ENCODE measurements around the gene FLII.
"Not testable (repeated sequence)": the region's sequence is repeated elsewhere in the genome, so short reads cannot be mapped to it uniquely, and the experiment has no call there.

The FLII gene

DNA sequence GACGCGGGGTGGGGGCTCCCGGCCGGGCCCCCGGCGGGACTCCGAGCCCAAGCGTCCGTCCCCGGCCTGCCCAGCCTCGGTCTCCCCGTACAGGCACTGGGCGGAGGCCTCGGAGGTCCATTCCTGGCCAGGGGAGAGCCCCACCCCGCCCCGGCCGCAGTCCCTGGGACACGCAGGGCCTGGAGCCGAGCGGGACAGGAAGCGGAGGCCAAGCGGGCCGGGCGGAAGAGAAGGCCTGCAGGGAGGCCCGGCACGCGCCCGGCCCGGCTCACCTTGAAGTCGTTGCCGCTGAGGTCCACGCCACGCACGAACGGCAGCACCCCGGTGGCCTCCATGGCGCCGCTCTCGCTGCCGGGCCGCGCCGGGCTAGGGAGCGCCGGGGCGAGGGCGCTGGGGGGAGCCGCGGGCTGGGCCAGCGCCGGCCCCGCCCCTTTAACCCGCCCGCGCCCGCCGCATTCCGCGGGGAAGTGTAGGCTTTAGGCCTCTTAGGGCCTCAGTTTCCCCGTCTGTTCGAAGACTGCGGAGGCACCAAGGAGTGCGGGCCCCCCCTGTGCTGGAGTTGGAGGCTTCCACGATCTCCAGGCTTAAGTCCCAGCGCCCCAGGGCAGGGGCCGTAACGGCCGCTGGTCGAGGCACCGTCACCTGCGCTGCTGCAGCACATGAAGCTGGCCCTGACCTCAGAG lies at the start of gene FLII:
FLII (minus strand) TSS at position 383 of the 683 bp plus-strand sequence; CDS start at position 335, 48 bp downstream.
- DNase-seq (ENCODE audit: low spot score), result peak; percentile 74

DNA sequence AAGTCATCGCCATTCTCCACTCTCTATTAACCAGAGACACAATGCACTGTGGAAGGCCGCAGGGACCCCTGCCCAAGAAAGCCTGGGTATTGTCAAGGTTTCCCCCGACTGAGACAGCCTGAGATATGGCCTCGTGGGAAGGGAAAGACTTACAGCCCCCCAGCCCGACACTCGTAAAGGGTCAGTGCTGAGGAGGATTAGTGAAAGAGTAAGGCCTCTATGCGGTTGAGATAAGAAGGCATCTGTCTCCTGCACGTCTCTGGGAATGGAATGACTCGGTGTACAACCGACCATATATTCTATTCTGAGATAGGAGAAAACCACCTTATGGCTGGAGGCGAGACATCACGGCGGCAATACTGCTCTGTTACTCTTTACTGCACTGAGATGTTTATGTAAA lies 44.7 kb upstream of the FLII start:
- not testable (repeated sequence) for DNase-seq (ENCODE audit: low spot score)

DNA sequence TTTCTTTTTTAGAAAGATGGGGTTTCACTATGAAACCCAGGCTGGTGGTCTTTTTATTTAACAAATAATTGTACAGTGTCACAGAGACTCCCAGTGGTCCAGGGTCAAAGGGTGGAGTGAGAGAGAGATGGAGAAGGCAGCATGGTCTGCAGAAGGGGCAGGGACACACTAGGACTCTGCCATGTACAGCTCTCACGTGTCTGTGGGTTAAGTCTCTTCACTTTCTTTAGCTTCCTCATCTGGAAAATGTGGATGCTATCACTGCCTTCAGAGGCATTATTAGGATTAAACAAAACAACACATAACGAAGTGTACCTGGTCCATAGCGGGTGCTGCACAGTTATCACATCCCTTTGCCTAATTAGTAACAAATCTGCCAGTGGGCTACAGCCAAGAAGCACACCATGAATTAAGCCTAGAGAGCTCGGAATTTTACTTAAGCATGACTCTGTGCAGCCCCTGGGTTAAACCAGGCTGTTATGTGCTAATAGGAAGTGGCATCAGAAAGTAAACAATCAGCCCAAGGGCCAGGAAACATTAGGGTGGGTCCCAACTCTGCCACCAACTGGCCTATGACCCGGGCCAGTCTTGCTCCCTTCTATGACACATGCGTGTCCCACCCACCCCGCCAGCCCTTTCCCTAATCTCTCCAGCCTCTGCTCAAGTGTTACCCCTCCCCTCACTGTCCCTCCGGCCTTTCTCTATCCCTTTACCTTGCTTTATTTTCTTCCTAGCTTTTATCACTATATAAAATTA lies 42.4 kb upstream of the FLII start:
- no peak for DNase-seq (ENCODE audit: low spot score)

DNA sequence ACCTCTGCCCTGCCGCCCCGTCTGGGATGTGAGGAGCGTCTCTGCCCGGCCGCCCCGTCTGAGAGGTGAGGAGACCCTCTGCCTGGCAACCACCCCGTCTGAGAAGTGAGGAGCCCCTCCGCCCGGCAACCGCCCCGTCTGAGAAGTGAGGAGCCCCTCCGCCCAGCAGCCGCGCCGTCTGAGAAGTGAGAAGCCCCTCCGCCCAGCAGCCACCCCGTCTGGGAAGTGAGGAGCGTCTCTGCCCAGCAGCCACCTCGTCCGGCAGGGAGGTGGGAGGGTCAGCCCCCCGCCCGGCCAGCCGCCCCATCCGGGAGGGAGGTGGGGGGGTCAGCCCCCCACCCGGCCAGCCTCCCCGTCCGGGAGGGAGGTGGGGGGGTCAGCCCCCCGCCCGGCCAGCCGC lies 39.5 kb upstream of the FLII start:
- DNase-seq (ENCODE audit: low spot score), result not testable (repeated sequence)

DNA sequence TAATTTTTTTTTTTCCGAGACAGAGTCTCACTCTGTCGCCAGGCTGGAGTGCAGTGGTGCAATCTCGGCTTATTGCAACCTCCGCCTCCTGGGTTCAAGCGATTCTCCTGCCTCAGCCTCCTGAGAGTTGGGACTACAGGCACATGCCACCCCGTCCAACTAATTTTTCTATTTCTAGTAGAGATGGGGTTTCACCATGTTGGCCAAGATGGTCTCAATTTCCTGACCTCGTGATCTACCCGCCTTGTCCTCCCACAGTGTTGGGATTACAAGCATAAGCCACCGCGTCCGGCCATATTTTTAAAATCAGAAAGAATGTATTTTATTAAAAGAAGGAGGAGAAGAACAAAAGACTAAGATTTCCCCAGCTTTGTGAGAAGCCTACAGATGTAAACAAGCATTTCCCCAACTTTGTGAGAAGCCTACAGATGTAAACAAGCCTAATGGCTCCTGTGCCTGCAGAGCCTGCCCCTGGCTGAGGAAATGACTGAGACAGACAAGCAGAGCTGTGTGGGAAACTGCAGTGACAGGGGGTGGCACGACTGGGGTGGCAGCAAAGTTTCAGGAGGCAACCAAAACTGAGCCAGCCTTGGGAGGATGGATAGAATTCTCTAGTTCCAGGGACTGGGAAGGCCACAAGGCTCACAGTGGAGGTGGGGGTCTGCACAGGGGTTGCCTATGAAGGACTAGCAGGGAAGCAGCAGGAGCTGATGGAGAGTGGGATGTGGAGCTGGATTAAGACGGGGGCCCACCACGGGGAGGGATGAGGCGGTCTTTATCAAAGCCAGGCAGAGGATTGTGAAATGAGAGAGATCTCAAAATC lies 33.4 kb upstream of the FLII start:
- no peak for DNase-seq (ENCODE audit: low spot score)

DNA sequence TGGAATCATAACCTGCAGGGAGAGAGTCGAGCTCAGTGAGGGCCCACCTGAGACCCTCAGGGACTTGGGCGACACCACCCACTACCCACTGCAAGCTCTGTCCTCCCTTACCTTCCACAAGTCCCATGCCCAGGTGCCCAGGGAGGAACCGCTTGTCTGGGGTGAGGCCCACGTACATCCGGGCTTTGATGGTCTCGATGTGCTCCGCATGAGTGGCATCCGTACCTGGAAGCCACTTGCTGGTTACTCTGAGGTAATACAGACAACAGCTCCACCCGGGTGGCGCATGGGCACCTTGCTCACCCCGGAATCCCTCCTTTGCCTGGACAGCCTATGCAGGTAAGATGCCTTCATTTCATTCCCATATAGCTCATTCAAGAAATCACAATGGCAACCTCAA lies 26.8 kb upstream of the FLII start:
- DNase-seq (ENCODE audit: low spot score), result no peak

DNA sequence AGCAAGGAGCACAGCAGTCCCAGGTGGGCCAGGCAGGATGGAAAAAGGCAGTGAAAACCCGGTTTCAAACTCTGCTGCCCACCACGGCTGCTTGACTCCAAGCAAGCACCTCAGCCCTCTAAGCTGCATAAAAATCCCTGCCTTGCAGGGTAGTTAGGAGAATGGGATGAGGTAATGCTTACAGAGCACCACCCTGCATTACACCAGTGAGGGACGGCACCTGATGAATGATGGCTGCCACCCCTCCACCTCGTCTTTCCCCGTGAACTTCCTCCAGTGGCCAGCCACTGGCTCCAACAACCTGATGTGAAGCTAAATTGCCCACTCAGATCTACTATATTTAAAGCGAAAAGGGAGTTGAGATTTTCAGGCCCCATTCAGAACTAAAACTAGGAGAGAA lies 23.2 kb upstream of the FLII start:
- DNase-seq (ENCODE audit: low spot score), result no peak

DNA sequence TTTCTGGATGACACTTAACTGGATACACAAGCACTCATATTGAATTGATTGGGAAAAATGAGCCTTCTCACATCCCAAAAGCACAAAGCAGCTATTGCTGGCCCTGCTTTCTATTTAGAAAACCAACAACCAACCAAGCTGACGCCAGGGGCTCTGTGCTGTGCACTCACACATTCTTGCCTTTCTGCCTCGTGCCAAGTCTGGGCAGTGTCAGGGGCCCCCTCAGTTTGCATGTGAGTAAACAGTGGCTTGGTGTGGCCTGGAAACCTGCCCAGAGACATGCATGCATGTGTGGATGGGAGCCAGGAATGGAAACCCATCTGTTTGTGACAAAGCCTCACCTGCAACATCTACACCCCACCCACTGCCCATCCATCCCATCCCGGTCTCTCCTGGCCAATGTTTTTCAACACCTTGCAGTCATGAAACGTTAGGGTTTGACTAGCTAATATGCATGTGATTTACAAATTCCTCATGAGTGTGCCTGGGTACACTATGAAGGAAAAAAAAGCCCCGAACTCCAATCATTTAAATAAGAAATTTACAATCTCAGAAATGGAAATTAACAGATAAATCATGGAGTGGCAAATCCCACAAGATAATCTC lies 22.3 kb upstream of the FLII start:
- no peak for DNase-seq (ENCODE audit: low spot score)

DNA sequence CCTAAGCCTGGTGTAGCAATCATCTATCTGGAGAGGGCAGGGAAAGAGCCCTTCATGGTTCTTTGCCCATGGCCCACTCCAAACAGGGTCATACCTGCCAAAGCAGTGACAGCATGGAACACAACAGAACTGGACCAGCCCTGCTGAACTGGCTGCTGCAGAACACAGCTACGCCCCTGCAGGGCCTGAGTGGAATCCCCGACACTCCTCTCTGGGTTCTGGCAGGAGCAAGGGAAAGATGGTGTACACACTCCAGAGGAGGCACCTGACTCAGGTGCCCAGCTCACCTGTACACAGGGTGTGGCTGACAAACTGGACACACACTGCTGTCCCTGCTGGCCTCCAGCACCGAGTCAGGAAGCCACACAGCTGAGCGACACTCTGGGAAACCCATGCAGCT lies 21.7 kb upstream of the FLII start:
- no peak for DNase-seq (ENCODE audit: low spot score)

DNA sequence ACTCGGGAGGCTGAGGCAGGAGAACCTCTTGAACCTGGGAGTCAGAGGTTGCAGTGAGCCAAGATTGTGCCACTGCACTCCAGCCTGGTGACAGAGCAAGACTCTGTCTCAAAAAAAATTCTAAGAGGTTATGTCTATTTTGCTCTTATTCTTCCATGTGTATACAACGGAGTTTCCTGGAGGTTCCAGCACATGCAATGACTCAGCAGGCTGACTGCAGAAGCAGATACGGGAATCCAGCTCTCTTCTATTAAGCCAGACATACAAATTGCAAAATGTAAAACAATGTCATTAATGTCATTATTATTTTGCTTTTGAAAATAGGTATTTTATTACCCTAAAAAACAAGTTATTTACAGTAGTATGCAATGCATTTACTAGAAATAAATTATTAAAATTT lies 20.3 kb upstream of the FLII start:
- no peak for DNase-seq (ENCODE audit: low spot score)

DNA sequence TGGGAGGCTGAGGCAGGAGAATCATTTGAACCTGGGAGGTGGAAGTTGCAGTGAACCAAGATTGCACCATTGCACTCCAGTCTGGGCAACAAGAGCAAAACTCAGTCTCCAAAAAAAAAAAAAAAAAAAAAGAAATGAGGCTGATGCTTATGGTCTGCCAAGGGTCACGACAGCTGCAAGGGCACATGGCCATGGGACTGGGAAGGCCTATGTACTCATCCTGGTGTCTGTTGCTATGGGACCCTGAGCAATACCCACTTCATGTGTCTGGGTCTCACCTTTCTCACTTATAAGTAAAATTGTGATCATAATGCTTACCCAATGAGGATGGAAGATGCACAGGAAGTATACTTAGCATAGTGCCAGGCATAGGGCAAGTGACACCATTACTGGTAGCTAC lies 18.5 kb upstream of the FLII start:
- DNase-seq (ENCODE audit: low spot score), result no peak

DNA sequence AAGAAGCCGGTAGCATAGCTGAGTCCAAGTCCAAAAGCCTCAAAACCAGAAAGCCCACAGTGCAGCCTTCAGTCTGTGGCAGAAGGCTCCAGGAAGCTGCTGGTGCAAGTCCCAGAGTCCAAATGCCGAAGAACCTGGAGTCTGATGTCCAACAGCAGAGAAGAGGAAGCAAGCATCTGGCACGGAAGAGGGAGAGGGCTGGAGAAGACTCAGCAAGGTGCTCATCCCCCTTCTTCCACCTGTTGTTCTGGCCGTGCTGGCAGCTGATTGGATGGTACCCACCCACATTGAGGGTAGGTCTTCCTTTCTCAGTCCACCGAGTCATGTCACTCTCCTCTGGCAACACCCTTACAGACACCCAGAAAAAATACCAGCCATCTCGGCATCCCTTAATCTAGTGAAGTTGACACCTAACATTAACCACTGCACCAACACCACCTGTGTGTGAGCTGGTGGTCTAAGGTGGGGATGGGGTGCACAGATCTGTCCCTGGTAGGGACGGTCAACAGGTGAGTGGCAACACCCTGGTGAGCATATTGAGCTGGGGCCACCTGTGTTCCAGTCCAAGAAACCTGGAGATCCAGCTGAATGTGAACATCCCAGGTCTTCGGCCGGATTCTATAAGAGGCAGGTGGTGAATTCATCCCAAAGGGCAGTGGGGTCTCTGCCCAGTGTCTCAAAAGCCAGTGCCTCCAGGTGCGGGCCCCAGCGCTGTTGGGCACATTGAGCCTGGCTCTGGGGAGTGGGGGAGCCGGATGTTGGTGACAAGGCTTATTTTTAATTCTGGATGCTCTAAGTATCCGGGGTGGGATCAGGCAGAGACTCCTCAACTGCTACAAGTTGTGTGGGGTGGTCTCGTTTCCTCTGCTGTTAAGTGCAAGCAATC lies 11.8 kb upstream of the FLII start:
- no peak for DNase-seq (ENCODE audit: low spot score)

DNA sequence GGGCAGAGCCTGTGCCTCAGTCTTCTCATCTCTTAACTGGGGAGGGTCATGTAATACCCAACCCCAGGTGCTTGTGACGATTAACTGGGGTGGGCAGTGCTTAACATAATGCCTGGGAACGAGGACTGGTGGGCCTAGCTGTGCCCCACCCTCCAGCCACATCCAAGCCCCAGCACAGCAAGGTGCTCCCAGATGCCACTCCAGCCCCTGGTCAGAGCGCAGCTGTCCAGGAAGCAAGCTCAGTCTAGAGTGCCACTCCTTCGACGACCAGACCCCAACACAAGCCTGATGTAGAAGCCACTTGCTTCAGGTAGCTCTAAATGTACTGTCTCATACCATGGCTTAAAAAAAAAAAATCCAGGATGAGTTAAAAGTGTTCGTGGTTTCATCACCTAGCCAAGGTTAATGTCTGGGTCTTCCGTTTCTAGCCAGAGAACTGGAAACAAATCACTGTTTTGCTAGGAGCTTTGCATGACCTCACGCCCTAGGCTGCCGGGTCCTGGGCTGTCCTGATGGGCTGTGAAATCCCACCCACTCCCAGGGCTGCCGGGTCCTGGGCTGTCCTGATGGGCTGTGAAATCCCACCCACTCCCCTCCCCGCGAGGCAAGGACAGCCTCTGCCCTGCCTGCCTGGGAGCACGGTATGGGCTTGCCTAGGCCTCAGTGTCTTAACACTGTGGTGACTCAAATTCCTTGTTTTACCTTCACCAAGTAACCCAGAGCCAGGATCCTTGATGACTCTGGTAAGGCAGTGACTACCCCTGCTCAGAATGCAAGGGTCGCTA lies 9.6 kb upstream of the FLII start:
- no peak for DNase-seq (ENCODE audit: low spot score)

DNA sequence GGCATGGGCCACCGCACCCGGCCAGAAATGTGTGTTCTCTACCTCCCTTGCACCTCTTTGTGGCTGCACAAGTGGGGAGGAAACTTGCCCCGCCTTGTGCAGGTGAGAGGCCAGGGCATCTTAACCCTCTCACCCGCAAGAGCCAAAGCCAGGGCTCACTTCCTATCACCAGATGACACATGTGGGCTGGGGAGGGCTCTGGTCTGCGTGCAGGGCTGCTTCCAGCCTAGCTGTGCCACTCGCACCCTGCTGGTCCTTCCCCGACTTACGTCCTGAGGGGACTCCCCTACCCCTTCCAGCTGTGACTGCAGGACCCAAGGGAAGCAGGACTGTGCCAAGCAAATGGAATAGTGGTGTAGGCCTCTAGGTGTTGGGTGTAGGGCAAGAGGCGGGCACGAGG lies 8.8 kb upstream of the FLII start:
- no peak for DNase-seq (ENCODE audit: low spot score)

DNA sequence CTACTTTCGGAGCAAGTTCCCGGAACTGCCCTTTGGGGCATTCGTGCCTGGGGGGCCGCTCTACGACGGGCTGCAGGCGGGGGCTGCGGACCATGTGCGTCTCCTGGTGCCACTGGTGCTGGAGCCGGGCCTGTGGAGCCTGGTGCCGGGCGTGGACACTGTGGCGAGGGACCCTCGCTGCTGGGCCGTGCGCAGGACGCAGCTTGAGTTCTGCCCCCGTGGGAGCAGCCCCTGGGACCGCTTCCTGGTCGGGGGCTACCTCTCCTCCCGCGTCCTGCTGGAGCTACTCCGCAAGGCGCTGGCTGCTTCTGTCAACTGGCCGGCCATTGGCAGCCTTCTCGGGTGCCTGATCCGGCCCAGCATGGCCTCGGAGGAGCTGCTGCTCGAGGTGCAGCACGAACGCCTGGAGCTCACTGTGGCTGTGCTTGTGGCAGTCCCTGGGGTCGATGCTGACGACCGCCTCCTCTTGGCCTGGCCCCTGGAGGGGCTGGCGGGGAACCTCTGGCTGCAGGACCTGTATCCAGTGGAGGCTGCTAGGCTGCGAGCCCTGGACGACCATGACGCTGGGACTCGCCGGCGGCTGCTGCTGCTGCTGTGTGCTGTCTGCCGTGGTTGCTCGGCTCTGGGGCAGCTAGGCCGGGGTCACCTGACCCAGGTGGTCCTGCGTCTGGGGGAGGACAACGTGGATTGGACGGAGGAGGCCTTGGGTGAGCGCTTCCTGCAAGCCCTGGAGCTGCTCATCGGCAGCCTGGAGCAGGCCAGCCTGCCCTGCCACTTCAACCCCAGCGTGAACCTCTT lies 5.5 kb upstream of the FLII start:
- no peak for DNase-seq (ENCODE audit: low spot score)

DNA sequence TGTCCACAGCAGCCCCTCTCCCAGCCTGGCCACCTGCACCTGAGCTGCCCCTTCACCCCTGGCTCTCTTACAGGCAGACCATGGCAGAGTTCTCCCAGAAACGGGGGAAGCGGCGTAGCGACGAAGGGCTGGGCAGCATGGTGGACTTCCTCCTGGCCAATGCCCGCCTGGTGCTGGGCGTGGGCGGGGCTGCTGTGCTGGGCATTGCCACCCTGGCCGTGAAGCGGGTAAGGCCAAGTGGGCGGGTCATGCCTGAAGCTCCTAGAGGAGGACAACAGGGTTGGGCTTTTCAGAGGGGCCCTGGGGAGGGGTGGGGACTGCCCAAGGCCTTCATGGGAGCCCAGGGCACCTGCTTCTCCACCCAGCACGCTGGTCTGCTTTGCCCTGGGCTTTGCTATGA lies 4.1 kb upstream of the FLII start:
- DNase-seq (ENCODE audit: low spot score), result no peak

DNA sequence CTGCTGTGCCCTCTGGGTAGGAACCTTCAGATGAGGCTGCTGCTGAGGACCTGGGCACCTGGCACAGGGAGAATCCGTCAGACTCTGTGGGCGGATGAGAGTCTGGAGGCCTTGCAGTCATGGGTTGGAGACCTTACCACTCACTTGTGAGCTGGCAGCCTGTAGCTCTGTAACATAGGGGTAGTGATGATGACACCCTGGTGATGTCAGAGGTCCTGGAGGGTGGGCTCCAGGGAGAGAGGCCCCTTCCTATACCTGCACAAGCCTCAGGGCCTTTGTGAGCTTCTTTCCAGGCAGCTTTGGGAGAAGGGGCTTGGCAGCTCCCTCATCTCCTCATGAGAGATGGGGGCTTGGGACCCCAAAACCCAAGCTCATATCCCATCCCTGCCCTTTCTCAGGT lies 3.6 kb upstream of the FLII start:
- no peak for DNase-seq (ENCODE audit: low spot score)

DNA sequence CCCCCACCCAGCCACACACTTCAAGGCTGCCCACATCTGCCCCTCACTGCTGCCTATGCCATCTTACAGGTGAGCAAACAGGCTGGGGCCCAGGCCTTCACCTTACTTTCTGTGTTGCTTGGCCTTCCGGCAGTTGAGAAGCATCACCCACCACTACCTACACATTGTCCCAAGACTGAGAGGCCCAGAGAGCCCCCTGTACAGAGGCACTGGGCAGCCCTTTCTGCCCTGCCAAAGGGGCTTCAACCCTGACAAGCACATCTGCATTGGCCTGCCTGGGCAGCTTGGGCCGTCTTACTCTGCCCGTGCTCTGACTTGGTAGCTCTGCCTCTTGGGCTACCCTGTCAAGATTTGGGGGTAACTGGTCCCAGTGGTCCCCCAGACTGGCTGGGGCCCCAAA lies 3.1 kb upstream of the FLII start:
- no peak for DNase-seq (ENCODE audit: low spot score)

DNA sequence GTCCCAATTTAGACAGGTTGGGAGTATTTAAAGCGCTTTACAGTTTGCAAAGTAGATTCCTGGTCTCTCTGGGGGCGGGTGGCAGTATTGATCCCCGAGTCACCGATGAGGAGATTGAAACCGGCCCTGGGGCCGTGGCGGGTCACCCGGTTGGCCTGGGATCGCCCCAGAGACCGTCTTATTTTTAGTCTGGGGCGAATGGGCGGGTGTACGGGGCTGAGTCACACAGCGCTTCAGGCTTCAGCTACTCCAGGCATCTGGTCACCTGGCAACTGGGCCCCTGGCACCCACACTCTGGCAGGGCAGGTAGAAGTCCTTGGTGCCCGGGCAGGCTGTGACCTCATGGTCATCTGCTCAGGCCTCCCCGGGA lies 2.6 kb upstream of the FLII start:
- DNase-seq (ENCODE audit: low spot score), result peak; percentile 45

Data from hematopoietic multipotent progenitor cell treated with erythropoietin and hydrocortisone succinate and interleukin-3 and kit ligand, for 17 days (in vitro differentiated cells).